Cerebellar cortex (tissue), 1 donor: ENCODE measurements around the gene TMEM176A.
"Not testable (repeated sequence)": the region's sequence is repeated elsewhere in the genome, so short reads cannot be mapped to it uniquely, and the experiment has no call there.

ENCODE experiments used
- DNase-seq: peaks from one replicate; pipeline ENCODE4 v3.0.0-alpha.2; 2015; ENCODE audit warnings: low spot score

The TMEM176A gene

DNA sequence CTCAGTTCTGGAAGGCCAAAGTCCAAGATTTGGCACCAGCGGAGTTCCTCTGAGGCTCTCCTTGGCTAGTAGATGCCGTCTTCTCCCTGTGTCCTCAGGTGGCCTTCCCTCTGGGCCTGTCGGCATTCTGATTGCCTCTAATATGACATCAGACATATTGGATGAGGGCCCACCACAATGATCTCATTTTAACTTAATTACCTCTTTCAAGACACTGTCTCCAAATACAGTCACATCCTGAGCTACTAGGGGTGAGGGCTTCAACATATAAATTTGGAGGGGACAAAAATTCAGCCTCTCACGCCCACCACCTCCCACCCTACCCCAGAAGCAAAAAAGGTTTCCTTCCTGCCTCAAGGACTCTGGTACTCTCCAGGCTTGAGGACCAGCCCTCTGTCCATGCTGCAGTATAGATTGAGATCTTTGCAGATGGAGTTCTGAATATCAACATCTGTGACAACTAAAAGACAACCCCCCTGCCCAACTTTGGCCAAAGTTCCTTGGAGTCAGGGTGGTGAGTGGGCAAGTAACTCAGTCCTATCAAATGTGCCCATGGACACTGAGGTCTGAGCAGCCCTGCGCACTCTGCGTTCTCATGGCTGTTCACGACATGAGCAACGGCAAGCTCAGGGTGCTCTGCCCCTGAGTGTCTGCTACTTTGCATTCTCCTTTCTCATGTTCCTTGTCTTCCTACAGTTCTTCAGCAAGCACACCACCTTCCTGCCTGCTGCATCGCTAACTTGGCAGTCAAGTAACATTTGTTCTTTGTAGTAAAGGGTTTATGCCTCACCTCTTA is 11.9 kb upstream of the TMEM176A start:
- DNase-seq: no peak

DNA sequence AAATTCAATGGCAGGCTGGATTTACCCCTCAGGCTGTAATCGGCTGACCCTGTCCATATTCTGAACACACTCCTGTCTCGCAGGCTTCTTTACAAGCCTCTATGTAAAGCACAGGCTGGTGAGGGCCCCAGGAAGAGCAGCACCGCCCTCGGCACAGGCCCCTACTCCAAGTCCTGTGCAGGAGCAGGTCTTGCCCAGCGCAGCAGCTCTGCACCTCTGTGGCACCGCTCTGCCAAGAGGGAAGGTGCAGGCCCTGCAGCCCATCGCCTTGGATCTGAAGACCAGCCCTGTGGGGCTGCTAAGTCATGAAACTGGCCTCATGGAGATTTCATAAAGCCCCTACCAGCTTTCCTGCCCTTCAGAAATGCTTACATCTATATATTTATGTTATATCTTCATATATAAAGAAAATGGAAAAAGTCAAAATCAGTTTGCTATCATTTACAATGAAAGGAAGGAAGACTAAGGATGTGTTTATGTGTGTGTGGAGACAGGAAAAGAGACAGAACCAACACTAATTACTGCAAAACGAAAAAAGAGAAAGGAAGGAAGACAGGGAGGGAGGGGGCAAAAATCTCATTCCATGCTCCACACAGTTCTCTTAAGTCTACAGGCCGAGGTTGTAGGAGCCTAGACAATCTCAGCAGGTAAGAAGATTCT is 10.0 kb upstream of the TMEM176A start:
- no peak for DNase-seq

DNA sequence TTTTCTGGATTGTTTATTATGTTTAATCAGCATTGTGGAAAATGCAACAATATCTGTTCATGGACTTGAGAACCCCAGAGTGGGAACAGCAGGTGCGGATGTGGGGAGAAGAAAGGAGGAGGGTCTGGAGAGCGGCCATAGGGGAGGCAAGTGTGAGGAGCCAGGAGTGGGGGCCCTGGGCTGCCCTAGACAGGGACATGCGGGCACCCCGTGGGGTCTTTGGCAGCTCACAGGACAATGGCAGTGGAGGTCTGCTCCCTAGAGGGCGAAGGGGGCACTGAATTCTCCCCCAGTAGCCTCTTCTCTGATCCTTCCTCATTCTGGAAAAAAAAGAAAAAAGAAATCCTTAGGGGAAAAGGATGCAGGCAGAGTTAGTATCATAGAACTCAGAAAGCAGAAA is 9.3 kb upstream of the TMEM176A start:
- no peak for DNase-seq

DNA sequence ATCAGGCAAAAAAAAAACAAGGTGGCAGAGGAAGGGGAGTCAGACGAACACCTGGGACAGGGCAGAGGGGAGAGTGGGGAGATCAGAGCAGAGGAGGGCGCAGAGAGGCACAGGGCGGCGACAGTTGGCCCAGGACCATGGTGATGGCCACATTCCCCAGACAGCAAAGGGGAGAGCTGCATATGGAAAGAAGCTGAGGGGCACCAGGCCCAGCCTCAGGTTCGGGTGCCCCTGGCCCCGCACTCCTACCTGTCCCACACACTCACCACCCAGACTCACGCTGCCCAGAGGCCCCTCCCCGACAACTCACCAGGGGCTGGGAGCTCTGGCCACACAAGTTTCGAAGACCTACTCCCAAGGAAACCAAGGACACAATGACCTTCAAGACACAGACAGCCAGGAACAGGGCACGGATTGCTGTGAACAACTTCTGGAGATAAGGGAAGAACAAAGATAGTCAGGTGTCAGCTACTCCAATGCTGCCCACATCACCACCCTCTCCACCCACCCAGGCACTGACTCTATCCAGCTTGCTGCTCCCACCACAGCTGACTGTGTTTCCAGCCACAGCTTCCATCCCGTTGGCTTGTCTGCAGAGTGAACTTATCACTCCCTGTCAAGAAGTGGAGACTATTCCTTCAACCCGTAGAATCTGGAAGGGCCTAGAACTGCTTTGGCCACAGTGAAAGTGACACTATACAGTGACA is 8.7 kb upstream of the TMEM176A start:
- DNase-seq: no peak

DNA sequence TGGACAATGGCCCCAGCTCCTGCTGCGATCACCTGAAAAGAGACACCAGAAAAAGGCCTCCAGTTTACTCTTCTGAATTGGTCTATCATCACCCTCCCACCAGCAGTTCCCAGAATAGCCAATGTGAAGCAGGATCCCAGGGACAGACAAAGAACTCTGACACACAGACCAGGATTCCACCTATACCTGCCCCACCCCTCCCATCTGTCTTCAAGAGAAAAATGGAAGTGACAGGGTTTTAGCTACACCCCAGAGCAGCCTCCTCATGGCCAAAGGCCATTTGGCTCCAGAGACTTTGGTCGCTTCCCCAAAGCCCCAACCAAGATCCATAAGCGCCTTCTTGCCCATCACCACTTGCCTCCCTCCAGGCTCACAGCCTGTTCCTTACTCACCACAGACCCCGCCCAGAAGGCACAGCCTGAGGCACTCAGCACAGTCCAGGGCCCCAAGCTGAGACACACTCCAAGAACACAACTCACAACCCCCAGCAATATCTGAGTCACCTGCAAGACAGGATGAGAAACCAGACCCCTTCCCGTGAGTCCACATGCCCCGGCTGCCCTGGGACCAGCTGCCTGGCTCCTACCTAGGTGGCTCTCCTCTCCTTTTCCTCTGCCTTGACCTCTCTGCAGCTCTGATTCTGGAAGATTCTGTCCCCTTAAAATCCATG is 6.9 kb upstream of the TMEM176A start:
- no peak for DNase-seq

DNA sequence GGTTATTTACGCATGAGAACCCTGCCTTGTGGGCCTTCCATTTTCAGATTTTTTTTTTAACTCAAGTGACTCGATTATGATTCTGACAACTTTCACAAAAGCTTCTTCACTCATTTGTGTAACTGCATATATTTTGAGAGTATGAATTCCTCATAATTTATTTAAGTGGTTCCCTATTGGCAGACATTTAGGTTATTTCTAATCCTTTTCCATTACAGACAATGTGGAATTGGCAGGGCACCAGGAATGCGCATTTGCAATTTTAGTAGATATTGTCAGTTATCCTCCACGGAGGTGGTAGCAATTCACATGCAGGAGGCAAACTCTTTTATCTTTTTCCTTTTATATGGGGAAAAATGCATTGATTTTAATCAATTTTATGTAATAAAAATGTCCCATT is 2.9 kb upstream of the TMEM176A start:
- DNase-seq: no peak

DNA sequence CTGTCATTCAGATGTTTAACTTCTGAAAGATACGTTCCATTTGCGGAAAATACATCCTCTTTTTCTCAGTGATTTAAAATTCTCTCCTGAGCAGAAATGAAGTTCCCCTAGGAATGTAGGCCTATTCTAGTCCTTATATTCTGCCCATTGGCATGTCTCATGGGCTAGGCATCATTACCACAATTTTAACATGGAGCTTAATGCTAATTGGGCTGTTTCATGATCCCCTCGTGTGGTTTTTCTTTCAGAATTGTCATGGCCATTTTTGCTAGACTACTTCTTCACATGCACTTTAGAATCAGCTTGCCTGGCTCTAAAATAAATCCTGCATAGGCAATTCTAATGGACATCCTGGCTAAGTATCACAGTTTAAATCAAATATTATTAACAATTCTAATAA is 1.4 kb upstream of the TMEM176A start:
- DNase-seq: no peak

DNA sequence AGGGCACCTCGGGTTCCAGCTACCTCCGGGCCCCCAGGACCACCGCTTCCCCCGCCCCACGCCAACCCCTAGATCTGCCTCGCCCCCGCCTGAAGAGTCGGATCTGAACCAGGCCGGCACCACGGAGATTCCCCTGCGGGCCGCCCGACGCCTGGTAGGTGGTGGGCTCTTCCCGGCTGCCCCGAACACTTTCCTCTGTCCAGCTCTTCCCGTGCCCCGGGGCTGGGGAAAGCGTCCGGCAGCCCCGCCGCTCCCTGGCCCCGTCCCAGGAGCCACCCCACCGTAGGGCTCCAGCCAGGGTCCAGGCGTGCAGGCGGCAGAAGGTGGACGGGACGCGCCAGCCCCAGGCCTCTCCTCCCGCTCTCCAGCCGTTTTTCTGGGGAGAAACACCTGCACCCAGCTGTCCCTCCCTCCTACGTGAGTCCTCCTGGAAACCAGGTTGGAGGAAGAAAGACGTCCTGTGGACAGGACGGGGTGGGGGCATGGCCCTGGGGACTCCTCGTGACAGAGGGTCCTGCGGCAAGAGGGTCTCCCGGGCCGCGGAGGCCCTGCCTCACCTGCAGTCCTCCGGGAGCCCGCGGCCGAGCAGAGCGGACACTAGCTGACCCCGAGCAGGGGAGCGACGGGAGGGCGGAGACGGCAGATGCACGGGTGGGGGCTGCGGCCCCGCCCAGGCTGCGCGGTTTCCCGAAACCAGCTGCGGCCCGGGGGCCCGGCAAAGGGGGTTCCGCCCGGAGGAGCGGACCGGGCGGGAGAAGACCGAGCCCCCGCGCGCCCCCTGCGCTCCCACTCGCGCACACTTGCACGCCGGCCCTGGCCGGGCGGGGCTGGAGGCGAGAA is 608 bp upstream of the TMEM176A start, which contains the start of gene TMEM176B:
TMEM176B (minus strand) TSS at position 624 of the 840 bp plus-strand sequence. CDS start 3,795 bp downstream, outside the sequence.
- DNase-seq: no peak

DNA sequence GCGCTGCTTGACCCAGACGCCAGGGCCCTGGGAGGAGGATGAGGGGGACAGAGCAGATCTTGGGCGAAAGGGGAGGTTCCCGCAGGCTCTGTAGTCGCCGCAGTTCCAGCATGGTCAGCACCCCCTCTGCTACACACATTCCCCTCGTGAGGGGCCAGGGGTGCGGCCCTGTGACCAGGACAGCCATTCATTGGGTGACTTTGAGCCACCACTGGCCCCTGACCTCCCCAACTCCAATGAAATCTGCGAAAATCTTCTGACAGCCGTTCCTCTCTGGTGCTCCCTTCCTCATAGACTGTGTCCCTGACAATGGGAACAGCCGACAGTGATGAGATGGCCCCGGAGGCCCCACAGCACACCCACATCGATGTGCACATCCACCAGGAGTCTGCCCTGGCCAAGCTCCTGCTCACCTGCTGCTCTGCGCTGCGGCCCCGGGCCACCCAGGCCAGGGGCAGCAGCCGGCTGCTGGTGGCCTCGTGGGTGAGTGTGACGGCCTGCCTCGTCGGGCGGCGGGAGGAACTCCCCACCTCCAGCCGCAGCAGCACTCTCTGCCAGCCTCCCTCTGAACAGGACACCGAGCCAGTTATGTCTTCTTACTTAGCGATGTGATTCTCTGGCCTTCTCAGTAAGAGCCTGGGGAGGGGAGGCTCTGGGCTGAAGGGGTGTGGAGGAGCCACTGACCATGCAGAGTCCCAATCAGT is 825 bp downstream of the TMEM176A start:
- no peak for DNase-seq

DNA sequence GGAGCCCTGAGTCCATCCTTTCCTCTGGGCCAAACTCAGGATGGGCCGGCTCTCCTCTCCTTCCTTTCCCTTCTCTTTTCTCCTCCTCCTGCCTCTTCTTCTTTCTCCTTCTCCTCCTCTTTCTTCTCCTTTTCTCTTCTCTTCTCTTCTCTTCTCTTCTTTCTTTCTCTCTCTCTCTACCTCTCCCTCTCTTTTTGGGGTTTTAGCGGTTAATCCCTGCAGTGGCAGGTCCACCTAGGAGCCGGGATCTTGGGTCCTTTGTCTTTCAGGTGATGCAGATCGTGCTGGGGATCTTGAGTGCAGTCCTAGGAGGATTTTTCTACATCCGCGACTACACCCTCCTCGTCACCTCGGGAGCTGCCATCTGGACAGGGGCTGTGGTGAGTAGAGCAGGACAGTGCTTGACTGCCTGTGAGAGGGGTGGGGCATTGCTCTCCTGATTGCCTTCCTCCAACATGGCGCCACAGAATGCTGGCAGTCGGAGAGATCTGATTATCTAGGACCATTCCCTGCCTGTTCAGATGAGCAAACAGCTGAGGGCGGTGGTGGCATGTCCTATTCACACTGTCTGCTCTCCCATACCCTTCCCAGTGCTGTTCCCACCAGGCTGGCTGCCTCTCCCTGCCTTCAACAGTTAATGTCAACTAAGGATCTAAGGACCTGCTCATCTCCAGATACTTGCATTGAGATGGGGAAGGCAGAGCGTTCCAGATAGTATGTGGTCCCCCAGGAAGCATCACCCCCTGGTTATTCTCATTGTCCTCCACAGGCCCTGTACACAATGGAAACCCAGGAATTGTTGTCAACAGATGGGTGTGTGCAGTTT is 1.6 kb downstream of the TMEM176A start:
- DNase-seq: no peak

DNA sequence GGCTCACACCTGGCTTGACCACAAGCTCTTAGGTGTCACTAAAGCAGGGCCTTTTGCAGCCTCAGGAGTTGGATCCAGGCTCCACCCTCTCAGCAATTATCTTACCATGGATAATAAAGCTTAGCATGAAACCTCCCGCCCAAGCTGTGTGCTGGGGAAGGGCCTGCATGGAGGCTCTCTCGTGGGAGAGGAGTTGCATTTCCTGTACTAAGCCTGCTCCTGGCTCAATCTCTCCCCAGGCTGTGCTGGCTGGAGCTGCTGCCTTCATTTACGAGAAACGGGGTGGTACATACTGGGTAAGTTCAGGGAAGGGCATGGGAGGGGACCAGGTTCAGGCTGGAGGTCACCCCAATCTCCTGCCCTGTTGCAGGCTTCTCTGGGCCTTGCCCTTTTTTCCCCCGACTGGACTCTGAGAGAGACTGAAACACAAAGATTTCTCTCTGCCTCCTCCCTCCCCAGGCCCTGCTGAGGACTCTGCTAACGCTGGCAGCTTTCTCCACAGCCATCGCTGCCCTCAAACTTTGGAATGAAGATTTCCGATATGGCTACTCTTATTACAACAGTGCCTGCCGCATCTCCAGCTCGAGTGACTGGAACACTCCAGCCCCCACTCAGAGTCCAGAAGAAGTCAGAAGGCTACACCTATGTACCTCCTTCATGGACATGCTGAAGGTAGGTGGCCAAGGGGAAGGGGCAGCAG is 2.7 kb downstream of the TMEM176A start:
- DNase-seq: no peak

DNA sequence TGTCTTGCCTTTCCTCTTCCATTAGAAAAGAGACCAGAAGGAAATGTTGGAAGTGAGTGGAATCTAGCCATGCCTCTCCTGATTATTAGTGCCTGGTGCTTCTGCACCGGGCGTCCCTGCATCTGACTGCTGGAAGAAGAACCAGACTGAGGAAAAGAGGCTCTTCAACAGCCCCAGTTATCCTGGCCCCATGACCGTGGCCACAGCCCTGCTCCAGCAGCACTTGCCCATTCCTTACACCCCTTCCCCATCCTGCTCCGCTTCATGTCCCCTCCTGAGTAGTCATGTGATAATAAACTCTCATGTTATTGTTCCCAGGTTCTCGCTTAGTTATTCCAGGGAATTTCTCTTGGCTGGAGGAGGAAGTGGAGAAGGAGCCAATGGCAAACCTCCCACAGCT is 4.2 kb downstream of the TMEM176A start:
- no peak for DNase-seq

DNA sequence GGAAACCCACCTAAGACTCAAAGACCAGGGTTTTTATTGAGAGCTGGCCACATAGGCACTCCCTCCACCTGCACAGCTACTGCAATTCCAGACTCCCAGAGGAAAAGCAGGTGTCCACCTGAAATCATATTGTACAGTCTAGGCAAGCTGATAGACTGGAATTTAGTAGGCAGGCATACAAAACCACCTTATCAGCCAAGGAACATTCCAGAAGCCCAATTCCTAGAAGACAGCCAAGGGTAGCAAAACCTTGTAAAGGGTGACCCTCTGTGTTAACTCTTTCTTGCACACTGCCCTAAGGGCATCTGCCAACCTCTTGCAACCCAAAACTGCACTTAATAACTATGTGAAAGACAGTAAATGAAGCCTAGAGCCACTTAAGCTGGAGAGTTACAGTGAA is 5.3 kb downstream of the TMEM176A start:
- DNase-seq: no peak

DNA sequence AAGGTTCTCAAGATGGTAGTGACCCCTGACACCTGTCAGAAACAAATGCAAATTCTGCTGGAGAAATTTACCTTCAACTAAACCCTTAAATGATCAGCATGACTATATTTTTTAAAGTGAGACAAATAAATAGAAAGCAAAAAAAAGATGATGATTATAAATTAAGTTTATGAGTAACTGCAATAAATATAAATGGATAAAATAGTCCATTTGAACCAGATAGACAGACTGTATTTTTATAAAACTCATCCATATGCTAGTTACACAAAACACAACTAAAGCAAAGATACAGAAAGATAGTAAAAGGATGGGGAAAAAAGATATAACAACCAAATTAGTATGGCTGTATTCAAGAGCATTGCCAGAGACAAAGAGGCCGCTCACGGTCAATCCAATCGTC is 5.9 kb downstream of the TMEM176A start:
- DNase-seq: no peak

DNA sequence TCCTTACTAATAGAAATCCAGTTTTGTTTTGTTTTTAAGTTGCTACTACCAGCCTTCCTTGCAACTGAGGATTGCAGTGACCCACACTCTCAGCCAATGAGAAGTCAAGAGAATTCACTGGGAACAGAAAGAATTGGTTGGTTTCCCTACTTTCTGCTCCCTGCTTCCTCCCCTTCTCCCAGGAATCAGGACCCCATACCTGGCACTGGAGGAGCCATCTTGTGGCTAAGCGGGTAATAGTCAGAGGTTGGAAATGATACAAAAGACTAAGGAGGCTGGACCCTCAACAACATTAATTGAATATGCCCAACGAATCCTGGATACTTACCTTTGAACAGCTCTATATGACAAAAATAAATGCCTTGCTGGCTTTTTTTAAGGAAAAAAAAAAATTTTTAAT is 6.3 kb downstream of the TMEM176A start:
- DNase-seq: no peak

DNA sequence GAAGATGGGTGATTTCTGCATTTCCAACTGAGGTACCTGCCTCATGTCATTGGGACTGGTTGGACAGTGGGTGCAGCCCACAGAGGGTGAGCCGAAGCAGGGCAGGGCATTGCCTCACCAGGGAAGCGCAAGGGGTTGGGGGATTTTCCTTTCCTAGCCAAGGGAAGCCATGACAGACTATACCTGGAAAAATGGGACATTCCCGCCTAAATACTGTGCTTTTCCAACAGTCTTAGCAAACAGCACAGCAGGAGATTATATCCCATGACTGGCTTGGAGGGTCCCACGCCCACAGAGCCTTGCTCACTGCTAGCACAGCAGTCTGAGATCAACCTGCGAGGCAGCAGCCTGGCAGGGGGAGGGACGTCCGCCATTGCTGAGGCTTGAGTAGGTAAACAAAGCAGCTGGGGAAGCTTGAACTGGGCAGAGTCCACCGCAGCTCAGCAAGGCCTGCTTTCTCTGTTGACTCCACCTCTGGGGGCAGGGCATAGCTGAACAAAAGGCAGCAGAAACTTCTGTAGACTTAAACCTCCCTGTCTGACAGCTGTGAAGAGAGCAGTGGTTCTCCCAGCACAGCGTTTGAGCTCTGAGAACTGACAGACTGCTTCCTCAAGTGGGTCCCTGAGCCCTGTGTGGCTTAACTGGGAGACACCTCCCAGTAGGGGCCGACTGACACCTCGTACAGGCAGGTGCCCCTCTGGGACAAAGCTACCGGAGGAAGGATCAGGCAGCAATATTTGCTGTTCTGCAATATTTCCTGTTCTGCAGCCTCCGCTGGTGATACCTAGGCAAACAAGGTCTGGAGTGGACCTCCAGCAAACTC is 7.3 kb downstream of the TMEM176A start:
- DNase-seq: not testable (repeated sequence)

DNA sequence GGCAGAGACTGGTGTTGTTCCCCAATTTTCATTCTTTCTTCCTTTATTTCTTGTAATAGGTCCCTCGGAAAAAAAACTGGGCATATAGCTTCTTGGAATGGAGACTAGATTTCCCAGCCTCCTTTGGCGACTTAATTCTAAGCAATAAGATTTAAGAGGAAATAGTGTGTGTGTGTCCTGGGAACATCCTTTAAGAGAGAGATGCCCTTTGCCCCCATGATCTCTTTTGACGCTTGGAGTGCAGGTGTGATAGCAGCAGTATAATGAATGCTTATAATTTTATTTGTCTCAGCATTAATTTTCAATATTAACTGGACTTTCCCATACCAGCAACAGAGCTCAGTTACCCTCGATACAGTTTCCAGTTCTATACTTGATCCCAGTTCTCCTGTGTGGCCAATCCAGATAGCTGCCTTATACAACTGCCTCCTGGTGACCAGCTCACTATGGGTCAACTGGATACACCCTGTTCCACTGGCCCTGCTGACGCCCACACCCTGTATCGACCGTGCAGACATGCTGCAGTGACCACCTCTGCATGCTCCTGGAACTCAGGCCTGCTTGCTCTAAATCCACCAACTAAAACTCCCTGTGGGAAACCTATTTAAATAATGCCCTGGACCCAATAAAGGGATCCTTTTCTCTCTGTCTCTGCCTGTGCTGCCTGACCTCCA is 13.9 kb downstream of the TMEM176A start:
- no peak for DNase-seq

DNA sequence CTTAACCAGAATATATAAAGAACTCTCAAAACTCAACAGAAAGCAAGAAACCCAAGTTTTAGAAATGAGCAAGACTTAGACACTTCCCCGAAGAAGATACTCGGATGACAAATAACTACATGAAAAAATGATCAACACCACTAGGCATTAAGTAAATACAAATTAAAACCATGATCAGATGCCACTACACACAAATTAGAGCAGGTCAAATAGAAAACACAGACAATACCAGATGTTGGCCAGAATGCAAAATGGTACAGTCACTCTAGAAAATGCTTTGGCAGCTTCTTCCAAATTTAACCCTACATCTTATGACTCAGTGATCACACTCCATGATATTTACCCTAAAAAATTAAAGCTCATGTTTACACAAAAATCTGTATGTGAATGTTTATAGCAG is 18.4 kb downstream of the TMEM176A start:
- DNase-seq: no peak
